ENCODE measurements around the gene SLC9B1.
"Not testable (repeated sequence)": the region's sequence is repeated elsewhere in the genome, so short reads cannot be mapped to it uniquely, and the experiment has no call there.

The SLC9B1 gene

GRCh38 chr4:102877477-102878106 lies 141.9 kb downstream of the SLC9B1 start:
- not testable (repeated sequence) for DNase-seq

DNA sequence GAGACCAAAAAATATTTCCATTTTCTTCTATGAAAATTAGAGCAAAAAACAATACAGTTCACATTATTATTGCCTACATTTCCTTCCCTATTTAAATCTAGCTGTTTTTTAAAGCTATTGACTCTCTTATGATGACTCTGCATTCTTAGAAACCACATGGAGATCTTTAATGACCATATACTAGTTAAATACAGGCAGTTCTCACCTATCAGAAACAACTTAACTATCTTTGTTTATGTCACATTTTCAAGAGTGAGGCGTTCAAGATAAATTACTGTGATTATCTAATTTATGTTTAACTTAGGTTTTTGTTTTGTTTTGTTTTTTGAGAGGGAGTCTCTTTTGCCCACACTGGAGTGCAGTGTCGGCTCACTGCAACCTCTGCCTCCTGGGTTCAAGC lies 147.7 kb downstream of the SLC9B1 start:
- no peak for DNase-seq

DNA sequence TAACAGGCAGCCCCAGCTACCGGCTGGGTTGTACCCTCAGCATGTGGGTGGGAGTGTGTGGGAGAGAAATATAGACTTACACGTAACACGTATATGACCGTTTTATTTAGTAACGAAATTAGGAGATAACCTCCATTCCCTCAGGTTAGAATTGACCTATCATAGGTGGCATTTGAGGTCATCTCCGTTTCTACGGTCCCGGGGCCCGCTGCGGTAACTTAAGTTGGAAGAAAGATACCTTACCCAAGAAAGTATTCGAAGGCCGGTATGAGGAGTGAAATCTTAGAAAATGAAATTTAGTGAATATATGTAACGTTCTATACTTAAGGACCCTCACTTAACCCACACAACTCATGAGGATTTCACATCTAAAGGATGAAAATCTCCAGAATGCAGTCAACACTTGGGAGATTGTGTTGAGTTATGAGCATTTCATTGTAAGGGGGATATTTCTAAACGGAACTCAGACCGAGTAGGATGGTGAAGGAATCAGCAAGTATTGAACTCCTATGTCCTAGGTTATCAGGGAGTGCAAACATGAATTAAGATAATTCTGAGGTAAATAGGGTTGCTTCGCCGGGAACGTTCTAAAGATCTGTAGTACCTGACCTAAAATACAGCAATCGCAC lies 149.8 kb downstream of the SLC9B1 start:
- no peak for DNase-seq

DNA sequence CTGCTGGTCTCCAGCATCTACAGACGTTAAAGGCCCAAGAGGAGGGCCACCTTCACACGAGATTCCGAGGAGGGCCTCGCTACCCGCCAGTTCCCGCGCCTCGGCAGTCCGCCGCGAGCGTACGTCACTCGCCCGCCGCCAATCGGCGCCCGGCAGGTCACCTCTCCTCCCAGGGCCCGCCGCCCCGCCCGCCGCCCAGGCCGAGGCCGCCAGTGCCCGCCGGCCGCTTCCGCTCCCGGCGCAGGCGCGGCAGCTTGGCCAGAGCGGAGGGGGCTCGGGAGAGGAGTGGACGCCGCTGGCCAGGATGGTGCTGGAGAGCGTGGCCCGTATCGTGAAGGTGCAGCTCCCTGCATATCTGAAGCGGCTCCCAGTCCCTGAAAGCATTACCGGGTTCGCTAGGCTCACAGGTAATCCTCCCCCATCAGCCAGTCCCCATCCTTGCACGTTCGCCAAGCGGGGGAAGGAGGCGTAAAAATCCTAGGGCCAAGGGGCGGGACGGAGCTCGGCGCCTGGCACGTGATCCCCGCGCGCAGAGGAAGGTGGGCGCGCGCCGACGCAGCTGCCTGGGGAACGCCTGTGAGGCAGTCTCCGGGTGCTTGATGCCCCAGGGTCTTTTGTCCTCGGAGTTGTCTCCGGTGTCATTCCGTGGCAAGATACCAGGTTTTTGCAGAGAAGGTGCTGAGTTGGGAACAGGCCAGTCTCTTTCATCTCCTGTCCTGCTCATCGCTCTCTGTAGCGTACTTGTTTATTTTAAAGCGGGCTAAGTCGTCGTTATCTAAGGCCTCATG lies 150.5 kb downstream of the SLC9B1 start, which contains the start of gene CISD2:
TSS of gene CISD2 (plus strand) at position 212 of the 788 bp plus-strand sequence. CDS start at position 305, 93 bp downstream.
- peak; percentile 90 for DNase-seq

GRCh38 chr4:102868153-102868780 lies 151.2 kb downstream of the SLC9B1 start:
- peak; percentile 46 for DNase-seq

DNA sequence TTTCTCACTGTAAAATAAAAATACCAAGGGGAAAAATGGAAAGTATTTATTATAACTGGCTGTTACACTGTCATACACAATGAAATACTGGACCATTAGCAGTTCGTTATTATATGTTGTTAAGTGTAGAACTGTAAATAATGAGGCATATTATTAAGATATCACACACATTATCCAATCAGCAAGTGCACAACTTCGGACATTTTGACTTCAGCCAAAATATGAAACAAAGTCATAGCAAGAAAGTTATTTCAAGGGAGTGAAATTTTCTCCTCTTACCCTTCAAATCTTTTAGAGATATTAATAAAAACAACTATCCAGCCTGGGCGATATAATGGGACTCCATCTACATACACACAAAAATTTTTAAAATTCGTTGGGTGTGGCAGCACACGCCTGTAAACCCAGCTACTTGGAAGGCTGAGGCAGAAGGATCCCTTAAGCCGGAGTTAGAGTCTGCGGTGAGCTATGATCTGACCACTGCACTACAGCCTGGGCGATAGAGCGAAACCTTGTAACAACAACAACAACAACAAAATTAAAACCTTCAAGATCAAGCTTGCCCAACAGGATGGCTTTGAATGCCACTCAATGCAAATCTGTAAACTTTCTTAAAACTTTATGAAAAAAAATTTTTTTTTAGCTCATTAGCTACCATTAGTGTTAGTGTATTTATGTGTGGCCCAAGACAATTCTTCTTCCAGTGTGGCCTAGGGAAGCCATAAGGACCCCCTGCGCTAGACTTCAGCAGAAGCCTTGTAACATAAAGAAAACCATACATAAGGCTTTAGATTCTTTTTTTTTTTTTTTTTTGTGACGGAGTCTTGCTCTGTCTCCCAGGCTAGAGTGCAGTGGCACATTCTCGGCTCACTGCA lies 152.0 kb downstream of the SLC9B1 start:
- DNase-seq = no peak

GRCh38 chr4:102865327-102865726 lies 154.2 kb downstream of the SLC9B1 start:
- DNase-seq = not testable (repeated sequence)

GRCh38 chr4:102862747-102863146 lies 156.8 kb downstream of the SLC9B1 start:
- DNase-seq = no peak

GRCh38 chr4:102862016-102862415 lies 157.5 kb downstream of the SLC9B1 start:
- DNase-seq = no peak

DNA sequence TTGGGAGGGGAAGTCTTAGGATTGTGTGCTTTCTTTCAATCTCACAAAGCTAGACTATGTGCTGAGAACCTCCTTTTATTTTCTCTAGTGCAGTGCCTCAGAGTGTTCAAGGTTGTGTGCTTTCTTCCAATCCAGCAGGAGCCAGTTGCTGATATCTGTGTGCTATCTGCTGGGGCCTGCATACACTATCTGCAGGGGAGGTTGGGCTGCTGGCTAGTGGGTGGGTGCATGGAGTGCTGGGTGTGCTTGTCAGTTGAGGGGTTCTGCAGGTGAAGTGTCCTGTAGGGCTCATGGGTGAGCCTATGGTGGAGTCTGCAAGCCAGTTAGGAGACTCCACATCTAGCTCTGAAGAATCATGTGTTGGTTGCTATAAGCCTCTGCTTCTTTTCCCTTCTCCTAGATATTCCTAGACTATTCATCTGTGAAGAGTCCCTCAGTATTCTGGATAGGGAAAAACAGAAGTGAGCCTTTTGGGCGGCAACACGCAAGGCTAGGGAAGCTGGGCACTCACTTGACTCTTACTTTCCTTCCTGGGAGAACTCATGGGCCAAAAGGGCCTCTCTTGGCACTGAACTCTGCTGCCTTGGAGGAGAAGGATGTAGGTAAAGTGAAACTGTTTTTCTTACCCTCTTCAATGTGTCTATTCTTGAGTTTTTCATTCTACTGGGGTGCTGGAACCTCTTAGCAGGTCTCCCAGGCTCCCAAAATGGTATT lies 158.7 kb downstream of the SLC9B1 start:
- DNase-seq = no peak

DNA sequence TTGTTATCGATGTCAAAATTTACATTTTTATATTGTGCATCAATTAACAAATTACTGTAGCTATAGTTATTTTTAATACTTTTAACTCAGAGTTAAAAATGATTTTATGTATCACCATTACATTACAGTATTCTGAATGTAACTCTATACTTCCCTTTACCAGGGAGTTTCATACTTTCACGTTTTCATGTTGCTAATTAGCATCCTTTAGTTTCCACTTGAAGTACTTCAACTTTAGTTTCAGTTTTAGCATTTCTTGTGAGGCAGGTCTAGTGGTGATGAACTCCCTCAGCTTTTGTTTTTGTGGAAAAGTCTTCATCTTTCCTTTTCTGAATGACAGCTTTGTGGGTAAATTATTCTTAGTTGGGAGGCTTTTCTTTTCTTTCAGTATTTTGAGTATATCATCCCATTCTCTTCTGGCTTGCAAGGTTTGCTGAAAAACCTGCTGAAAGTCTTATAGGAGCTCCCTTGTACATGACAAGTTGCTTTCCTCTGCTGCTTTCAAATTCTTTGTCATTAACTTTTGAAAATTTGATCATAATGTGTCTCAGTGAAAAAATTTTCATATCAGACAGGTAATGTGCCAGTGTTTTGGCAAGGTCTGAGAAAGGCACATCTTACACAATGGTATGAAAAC lies 160.6 kb downstream of the SLC9B1 start:
- DNase-seq = no peak

All from activated T-cell treated with anti-CD3 and anti-CD28 coated beads, Interleukin-2, amount 50 U/mL, for 1 hour (primary cell).